HG02588 (cell line): ENCODE measurements around the gene DYNC2LI1.

Experiments
- ATAC-seq: cut with Tn5 transposase; IDR thresholded peaks from one replicate; pipeline ENCODE4 v1.9.1; 2021; ENCODE audit warnings: mild to moderate bottlenecking, moderate library complexity; ENCODE audit not compliant: unreplicated experiment

Gene DYNC2LI1

DNA sequence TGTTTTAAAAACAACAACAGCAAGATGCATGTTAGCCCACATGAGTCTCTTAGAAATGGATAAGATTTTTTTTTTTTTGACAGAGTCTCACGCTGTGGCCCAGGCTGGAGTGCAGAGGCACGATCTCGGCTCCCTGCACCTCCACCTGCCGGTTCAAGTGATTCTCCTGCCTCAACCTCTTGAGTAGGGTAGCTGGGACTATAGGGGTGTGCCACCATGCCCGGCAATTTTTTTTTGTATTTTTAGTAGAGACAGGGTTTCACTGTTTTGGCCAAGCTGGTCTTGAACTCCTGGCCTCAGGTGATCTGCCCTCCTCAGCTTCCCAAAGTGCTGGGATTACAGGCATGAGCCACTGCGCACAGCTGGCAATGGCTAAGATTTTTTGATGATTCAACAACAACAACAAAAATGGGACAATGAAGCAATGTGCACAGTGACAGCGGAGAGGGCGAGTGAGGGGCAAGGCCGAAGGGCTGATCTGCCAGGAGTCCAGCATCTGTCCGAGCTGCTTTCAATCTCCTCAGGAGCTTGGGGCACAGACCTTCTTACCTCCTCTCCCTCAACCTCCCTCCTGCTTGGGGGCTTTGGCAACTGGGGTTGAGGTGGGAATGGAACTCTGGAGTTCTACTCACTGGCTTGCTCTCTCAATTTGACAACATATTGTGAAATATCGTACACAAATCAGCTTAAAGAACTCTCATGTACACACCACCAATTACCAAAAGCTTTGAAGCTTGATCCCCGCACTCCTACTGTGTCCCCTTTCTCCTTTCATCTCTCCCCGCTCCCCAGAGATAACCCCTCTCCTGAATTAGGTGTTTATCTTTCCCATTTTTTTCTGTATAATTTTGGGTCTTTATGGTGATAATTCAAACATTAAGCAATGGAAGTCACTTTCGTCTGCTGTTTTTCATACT is 68.4 kb downstream of the DYNC2LI1 start:
- no peak for ATAC-seq

DNA sequence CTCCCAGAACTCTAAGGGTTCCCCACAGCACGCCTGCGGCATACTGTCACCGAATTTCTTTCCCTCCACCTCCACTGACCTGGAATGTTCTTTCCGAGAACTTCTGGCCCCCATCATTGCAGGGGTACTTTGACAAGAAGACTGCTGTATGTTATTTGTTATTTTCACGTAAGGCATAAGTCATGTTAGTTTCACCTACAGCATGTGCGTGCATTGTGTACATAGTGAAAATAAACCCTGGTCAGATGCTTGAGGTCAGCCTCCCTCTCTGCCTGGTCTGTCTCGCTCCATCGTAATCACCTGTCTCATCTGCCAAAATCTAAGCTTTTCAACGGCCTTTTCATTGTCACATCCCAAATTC is 69.0 kb downstream of the DYNC2LI1 start:
- ATAC-seq, result no peak

DNA sequence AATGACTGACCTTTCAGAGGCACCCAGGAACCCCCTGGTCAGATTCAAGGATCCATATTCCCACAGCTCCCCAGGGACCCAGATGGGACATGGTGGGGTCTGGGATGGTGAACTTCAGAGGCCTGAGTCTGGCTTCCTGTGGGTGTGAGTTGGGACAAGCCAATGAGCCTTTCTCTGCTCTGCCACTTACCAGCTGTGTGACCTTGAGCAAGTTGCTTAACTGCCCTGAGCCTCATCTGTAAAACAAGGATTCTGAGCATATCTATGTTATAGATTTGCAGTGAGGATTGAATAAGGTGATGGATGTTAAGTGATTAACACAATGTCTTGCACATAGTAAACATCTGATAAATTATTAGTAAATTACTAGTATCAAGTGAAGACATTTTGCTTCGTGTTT is 71.3 kb downstream of the DYNC2LI1 start:
- no peak for ATAC-seq

DNA sequence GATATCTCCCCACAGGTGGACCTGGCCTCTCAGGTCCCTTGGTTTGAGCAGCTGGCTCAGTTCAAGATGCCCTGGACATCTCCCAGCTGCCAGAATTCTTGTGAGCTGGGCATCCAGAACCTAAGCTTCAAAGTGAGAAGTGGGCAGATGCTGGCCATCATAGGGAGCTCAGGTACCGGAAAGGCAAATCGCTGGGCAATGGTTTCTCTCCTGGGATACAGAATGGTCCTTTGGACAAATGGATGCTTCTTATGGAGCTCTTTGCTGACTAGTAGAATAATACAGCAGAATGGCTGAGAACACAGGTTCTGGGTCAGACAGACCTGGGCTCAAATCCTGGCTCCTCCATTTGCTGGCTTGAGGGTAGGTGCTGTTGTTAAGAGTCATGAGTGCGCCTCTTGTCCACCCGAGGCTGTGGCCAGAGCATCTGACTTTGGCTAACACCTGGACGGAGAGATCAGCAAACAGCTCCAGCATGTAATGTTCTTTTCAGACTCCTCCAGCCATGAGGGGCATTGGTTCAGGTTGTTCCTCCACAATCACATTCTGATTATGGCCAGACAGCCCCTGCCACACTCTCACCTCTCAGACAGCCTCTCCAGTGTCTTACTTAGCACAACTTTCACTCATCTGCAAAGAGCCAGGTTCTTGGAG is 72.4 kb downstream of the DYNC2LI1 start:
- ATAC-seq, result no peak

DNA sequence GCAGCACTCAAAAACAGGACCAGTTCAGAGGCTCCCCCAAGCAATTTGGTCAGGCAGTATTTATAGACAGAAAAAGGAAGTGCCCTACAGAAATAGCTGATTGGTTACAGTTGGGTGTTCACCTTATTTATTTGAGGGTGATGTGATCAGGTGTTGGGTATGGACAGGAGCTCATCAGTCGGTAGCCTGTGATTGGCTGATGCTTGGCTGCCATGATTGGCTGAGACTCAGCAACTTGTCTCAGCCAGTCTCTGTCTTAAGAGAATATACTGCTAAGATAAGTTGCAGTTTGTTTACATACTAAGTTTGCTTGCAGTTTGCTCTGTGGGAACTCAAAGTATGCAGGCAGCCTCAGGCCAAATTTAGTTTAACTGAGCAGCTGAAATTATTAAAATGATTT is 74.4 kb downstream of the DYNC2LI1 start:
- no peak for ATAC-seq

DNA sequence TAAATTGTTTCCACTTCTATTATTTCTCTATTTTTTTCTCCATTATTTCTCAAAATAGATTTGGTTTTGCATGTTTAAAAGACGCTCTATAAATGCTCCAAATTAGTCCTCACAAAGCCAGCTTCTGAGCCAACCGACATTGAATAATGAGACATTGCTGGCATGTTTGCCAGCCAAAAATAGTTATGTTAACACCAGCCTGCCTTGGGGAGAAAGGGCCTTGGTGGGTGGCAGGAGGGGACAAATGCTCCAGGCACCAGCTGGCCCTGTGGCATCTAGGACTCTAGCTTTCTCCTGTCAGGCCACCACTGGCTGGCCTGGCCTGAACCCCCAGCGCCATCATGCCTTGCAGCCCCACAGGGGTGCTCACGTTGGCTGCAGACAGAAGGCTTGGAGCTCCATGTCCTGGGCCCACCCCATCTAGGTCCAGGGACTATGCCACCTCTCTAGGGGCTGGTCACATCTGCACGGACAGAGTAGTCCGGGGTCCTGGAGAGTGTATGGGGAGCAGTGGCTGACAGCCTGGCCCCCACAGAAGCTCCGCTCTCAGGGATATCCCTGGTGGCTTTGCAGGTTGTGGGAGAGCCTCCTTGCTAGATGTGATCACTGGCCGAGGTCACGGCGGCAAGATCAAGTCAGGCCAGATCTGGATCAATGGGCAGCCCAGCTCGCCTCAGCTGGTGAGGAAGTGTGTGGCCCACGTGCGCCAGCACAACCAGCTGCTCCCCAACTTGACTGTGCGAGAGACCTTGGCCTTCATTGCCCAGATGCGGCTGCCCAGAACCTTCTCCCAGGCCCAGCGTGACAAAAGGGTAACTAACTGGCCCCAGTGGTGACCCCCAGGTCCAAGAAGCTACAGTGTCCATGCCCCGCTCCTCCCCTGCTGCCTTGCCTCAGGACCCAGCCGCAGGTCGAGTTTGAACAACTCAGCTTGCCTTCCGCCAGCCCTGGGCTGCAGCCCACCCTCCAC is 77.5 kb downstream of the DYNC2LI1 start:
- ATAC-seq, result no peak

DNA sequence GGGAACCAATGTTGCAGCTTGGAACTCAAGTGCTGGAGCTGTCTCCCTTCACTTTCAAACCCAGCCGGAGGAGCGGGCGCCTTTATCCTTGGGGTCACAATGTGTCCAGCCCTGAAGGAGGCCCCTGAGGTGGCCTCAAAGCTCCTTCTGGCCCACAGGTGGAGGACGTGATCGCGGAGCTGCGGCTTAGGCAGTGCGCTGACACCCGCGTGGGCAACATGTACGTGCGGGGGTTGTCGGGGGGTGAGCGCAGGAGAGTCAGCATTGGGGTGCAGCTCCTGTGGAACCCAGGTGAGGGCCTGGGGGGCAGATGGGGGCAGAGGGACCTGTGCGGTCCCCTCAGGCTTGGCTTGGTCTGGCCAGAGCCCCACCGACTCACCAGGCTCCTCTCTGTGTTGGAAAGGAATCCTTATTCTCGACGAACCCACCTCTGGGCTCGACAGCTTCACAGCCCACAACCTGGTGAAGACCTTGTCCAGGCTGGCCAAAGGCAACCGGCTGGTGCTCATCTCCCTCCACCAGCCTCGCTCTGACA is 78.4 kb downstream of the DYNC2LI1 start:
- ATAC-seq, result no peak

DNA sequence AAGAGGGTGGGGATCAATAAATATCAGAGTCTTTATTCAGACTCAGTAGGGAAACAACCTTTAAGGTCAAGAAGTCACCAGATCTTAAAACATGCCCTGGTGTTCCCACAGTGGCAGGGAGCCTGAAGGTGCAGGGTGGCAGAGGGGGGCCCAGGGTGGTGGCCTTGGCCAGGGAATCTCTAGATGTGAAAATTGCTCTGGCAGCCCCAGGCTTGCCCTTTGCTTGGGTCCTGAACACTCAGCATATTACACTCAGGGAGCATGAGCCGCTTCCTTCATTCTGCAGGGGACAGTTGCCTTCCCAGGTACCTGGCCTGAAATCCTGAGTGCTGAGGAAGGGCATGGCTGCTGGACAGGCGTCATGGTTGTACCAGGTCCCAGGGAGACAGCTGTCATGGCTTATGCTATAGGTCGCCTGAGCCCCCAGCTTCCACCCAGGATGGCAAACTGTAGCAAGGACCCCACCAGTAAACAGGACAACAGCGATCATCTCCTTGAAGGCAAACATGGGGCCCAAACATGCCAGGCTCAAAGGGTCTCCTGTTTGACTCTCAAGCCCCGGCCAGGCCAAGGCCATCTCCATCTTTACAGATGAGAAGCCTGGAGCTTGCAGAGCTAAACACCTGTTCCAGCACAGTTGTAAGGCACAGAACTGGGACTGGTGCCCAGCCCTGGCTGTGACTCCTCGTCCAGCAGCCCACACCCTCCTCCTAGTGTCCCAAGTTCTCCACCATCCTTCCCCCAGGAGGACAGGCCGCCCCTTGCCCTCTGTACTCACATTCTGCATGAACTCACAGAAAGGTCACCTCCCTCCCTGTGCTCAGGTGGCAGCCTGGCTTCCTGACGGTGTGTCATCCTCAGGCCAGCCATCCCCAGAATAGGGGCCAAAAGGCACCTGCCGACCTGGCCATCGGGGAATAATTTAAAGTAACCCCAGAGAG is 79.6 kb downstream of the DYNC2LI1 start:
- ATAC-seq, result no peak

DNA sequence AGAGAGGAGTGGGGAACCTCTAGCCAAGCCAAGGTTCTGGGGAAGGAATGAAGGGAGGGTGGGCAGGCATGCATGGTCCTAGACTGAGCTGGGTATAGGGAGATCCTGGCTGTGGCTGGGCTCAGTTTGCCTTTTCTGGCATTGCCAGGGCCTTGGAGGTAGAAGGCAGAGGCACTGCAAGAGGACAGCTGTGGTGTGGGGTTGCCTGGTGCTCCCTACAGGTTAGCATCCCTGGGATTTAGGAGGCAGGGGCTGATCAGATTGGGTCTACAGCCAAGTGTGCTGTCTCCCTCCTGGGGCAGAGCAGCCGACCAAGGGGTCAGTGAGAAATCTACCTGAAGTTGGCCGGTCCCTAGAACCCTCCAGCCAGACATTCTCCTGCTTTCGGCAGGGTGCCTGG is 80.8 kb downstream of the DYNC2LI1 start:
- ATAC-seq, result no peak

DNA sequence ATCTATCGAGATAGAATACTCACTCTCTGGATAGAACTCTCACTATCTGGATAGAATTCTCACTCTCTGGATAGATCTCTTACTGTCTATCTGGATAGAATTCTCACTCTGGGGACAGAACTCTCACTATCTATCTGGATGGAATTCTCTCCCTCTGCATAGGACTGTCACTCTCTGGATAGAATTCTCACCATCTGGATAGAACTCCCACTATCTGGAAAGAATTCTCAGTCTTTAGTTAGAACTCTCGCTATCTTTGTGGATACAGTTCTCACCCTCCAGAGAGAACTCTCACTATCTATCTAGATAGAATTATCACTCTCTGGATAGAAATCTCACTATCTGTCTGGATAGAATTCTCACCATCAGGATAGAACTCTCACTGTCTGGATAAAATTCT is 81.5 kb downstream of the DYNC2LI1 start:
- ATAC-seq, result no peak
